ENCODE results near the gene MOSPD3. TPM values are rescaled to one million over a fixed set of nuclear protein-coding genes. Genes with fewer than 3 reads are reported as not detected.

Gene MOSPD3
- total and polyA plus RNA-seq, 10 of the 15 experiments (the other 5 are each of a cell fraction or from before 2014, with no cell fraction given), result 0.61 to 13.6 (median 4.1) TPM

DNA sequence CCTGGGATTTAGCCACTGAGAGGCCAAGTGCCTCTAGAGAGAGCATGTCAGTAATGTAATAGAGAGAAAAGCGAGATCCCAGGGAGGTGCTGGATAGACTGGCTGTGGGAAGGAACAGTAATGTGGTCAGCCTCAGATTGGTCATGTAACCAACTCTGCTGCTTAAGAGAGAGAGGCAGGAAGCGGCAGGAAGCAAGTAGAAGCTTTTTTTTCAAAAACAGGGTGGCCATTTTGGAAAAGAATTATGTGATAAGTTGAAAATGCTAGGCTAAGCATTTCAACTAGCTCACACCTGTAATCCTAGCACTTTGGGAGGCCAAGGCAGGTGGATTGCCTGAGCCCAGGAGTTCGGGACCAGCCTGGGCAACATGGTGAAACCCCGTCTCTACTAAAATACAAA is 13.9 kb upstream of the MOSPD3 start:
- ChIA-PET SMC1A (ENCODE audit: uncharacterized antibody, unreplicated experiment) (interaction anchor here (0.7 to 2.5 kb wide), 3 partner anchors 10 to 12 kb away, joined by 3 to 7 read pairs (median 4); partner anchors contain the start of genes FBXO24 and LRCH4), POLR2A (interaction anchor here (0.6 to 1.1 kb wide), 2 partner anchors 15 to 447 kb away, joined by 3 read pairs; no protein-coding TSS in a partner anchor), CTCF (interaction anchor here (3.4 kb wide), 1 partner anchor 10 kb away, joined by 9 read pairs; no protein-coding TSS in a partner anchor), RAD21 (ENCODE audit: unreplicated experiment) (no interaction called here)
- ATAC-seq (no peak), FAIRE-seq (no peak), DNase-seq (ENCODE audit: low read depth, low spot score) (no peak)
- Histone ChIP-seq H3K79me2 (ENCODE audit: control insufficient read depth, insufficient read depth, low read length) (no peaks in the 10 kb centered on the region), H3K9me3 (replicated peaks; ENCODE audit: control insufficient read depth, insufficient read depth, low read length) (no peaks in the 10 kb centered on the region), H3K4me2 (ENCODE audit: control insufficient read depth, insufficient read depth) (no peak overlapping the region), H3K4me1 (ENCODE audit: control insufficient read depth, insufficient read depth, low read length) (no peaks in the 10 kb centered on the region), H4K20me1 (ENCODE audit: control insufficient read depth, insufficient read depth) (no peaks in the 10 kb centered on the region), H3K4me3 (no peak overlapping the region), H3K36me3 (ENCODE audit: control insufficient read depth in 2 of 2, insufficient read depth in 2 of 2, low read length in 1 of 2) (no peaks in the 10 kb centered on the region), H3K27ac (ENCODE audit: control insufficient read depth, insufficient read depth) (no peak overlapping the region), H3K9ac (ENCODE audit: control insufficient read depth, insufficient read depth, low read length) (no peak overlapping the region), H3K27me3 (replicated peaks in 1 of 2; ENCODE audit: control insufficient read depth in 2 of 2, insufficient read depth in 2 of 2, low read length in 1 of 2) (peaks cover 0 to 2% of the 10 kb centered on the region in 2 experiments; a peak in 1 of 4 replicates), H2AFZ (ENCODE audit: control insufficient read depth, low read depth, low read length) (no peak overlapping the region)
- no TSS peak for BruUV-seq (replicated peaks)
- in situ Hi-C loops (cut with MboI) (no loop called here), intact Hi-C loops (cut with micrococcal nuclease; ENCODE audit: unreplicated experiment) (no loop called here)
- TF ChIP-seq, protein P1, sequence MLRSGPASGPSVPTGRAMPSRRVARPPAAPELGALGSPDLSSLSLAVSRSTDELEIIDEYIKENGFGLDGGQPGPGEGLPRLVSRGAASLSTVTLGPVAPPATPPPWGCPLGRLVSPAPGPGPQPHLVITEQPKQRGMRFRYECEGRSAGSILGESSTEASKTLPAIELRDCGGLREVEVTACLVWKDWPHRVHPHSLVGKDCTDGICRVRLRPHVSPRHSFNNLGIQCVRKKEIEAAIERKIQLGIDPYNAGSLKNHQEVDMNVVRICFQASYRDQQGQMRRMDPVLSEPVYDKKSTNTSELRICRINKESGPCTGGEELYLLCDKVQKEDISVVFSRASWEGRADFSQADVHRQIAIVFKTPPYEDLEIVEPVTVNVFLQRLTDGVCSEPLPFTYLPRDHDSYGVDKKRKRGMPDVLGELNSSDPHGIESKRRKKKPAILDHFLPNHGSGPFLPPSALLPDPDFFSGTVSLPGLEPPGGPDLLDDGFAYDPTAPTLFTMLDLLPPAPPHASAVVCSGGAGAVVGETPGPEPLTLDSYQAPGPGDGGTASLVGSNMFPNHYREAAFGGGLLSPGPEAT (IDR thresholded peaks at IDR 0.05; ENCODE audit: low read depth), result no peak
- TF ChIP-seq, protein P2, sequence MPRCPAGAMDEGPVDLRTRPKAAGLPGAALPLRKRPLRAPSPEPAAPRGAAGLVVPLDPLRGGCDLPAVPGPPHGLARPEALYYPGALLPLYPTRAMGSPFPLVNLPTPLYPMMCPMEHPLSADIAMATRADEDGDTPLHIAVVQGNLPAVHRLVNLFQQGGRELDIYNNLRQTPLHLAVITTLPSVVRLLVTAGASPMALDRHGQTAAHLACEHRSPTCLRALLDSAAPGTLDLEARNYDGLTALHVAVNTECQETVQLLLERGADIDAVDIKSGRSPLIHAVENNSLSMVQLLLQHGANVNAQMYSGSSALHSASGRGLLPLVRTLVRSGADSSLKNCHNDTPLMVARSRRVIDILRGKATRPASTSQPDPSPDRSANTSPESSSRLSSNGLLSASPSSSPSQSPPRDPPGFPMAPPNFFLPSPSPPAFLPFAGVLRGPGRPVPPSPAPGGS (IDR thresholded peaks at IDR 0.05; ENCODE audit: borderline replicate concordance, insufficient read depth, low read depth, low read length, poor library complexity, severe bottlenecking), result no peak
- no peak for TF ChIP-seq ZNF207 (IDR thresholded peaks at IDR 0.05; ENCODE audit: borderline replicate concordance)
- no peak for TF ChIP-seq EGR1 (IDR thresholded peaks at IDR 0.05; ENCODE audit: borderline replicate concordance in 1 of 2, low read depth in 2 of 2, low read length in 2 of 2)
- TF ChIP-seq FOXM1 (IDR thresholded peaks at IDR 0.05; ENCODE audit: low read depth, low read length), result no peak
- TF ChIP-seq SRF (IDR thresholded peaks at IDR 0.05; ENCODE audit: low read depth in 2 of 2, low read length in 2 of 2), result no peak
- no peak for TF ChIP-seq BACH1 (IDR thresholded peaks at IDR 0.05; ENCODE audit: borderline replicate concordance)
- TF ChIP-seq, protein P3, sequence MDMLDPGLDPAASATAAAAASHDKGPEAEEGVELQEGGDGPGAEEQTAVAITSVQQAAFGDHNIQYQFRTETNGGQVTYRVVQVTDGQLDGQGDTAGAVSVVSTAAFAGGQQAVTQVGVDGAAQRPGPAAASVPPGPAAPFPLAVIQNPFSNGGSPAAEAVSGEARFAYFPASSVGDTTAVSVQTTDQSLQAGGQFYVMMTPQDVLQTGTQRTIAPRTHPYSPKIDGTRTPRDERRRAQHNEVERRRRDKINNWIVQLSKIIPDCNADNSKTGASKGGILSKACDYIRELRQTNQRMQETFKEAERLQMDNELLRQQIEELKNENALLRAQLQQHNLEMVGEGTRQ (IDR thresholded peaks at IDR 0.05; ENCODE audit: borderline replicate concordance, low read depth, low read length), result no peak
- no peak for TF ChIP-seq BMI1 (IDR thresholded peaks at IDR 0.05; ENCODE audit: borderline replicate concordance)
- no peak for TF ChIP-seq KAT2A (conservative IDR thresholded peaks at IDR 0.05; ENCODE audit: control insufficient read depth, low read depth, low read length)
- 32% methylated on average over 4 of the region's 4 CpGs for WGBS (ENCODE audit: insufficient coverage, insufficient replicate concordance, low lambda C conversion rate, missing lambda C conversion rate)
